K562 (cell line): ENCODE data around the gene NOL4L. TPM values are rescaled to one million over a fixed set of nuclear protein-coding genes. Genes with fewer than 3 reads are reported as not detected.

ENCODE experiments used
- AFF1 ChIP-seq, 2 experiments: fragments of 450-650 bp; IDR thresholded peaks; 2 replicates each; pipeline ENCODE4 v1.6.1; 2018; ENCODE audit warnings: mild to moderate bottlenecking in 2 of 2, low read depth in 1 of 2; ENCODE audit not compliant: partially characterized antibody in 2 of 2
- POLR2AphosphoS5 ChIP-seq: IDR thresholded peaks from 2 replicates; pipeline ENCODE4 v1.6.1; 2011; ENCODE audit warnings: mild to moderate bottlenecking, low read depth, low read length, moderate library complexity; ENCODE audit not compliant: control insufficient read depth, insufficient read depth
- RREB1 ChIP-seq: fragments of 250-450 bp; sonication (Bioruptor Pico); IDR thresholded peaks from 2 replicates; pipeline ENCODE4 v1.4.0; 2020
- TARDBP ChIP-seq: fragments of 450-650 bp; IDR thresholded peaks from 2 replicates; pipeline ENCODE4 v1.6.1; 2016
- TFE3 ChIP-seq: fragments of 450-650 bp; formaldehyde crosslinking; IDR thresholded peaks from 2 replicates; pipeline ENCODE4 v1.4.0; 2020; ENCODE audit warnings: mild to moderate bottlenecking, mixed read lengths
- TSHZ1 ChIP-seq: fragments of 250-450 bp; sonication (Bioruptor Pico); IDR thresholded peaks from 2 replicates; pipeline ENCODE4 v1.4.0; 2020; ENCODE audit warnings: mild to moderate bottlenecking, moderate library complexity
- U2AF2 ChIP-seq: fragments of 200-400 bp; formaldehyde crosslinking; optimal IDR thresholded peaks from 2 replicates; pipeline ENCODE3; 2017; ENCODE audit warnings: low read depth, mild to moderate bottlenecking, low read length
- YBX1 ChIP-seq: fragments of 450-650 bp; IDR thresholded peaks from 2 replicates; pipeline ENCODE4 v1.7.1; 2016; ENCODE audit warnings: mild to moderate bottlenecking
- ZBED1 ChIP-seq: IDR thresholded peaks from 2 replicates; pipeline ENCODE4 v1.6.1; 2014
- ZNF121 ChIP-seq: sonication (generic); formaldehyde crosslinking; conservative IDR thresholded peaks from 2 replicates; pipeline ENCODE4 v1.8.0; 2022; ENCODE audit warnings: missing genetic modification reagents
- ZNF133 ChIP-seq: fragments of 250-450 bp; sonication (Bioruptor Pico); IDR thresholded peaks from 2 replicates; pipeline ENCODE4 v1.4.0; 2020; ENCODE audit warnings: mild to moderate bottlenecking
- ZNF384 ChIP-seq: IDR thresholded peaks from 2 replicates; pipeline ENCODE4 v1.6.1; 2012; ENCODE audit warnings: low read depth, low read length, improper control_type of control experiment
- polyA plus RNA-seq, 8 experiments: library from polyadenylated mRNA; depleted of rRNA in 4 of 8; stranded (reverse) in 5 of 8; unstranded in 3 of 8; fragments of >200 nt; fragmentation: Nextera tagmentation in 2 of 8; fragmentation: Illumina TruSeq in 1 of 8; extraction: Ambion mirVana in 2 of 8; extraction: Trizol in 1 of 8; gene quantifications; 2 replicates each; pipeline versions ENCODE4 v1.2.1 to v1.2.3, GENCODE V29; 2011 to 2014; ENCODE audit warnings: inconsistent platforms in 1 of 8, missing spikeins in 1 of 8
- total RNA-seq, 7 experiments: library from RNA; depleted of rRNA in 6 of 7; stranded (reverse); fragments of >200 nt in 6 of 7; fragmentation: Illumina TruSeq in 2 of 7; extraction: Trizol in 2 of 7; gene quantifications; 2 replicates each; pipeline versions ENCODE4 v1.2.1 to v1.2.3, GENCODE V29; 2011 to 2021; ENCODE audit warnings: low replicate concordance in 1 of 7

The NOL4L gene
- total and polyA plus RNA-seq, 9 of the 15 experiments (the other 6 are each of a cell fraction or from before 2014, with no cell fraction given), result 5.1 to 36.2 (median 13.6) TPM

- TF ChIP-seq TFE3 (no peak), AFF1 (IDR thresholded peaks at IDR 0.05; ENCODE audit: low read depth in 1 of 2, partially characterized antibody in 2 of 2) (no peak), TSHZ1 (CRISPR knock-in tag) (no peak), ZNF133 (CRISPR knock-in tag) (no peak), ZNF384 (no peak), TARDBP (no peak), ZNF121 (CRISPR knock-in tag) (no peak), ZBED1 (no peak), RREB1 (CRISPR knock-in tag) (peak; percentile 47; the same call in 1 of the 2 replicates), POLR2AphosphoS5 (no peak), U2AF2 (no peak), YBX1 (no peak)
Measured at GRCh38 chr20:32538526-32538939, 46.6 kb downstream of the NOL4L start (continued).
